Left lobe of liver (tissue), 2 donors: ENCODE measurements around the gene EPHA6. TPM values are rescaled to one million over a fixed set of nuclear protein-coding genes. Genes with fewer than 3 reads are reported as not detected.
"Not testable (repeated sequence)": the region's sequence is repeated elsewhere in the genome, so short reads cannot be mapped to it uniquely, and the experiment has no call there.

Experiments used
- ATAC-seq: fragments of 200-7000 bp; cut with Tn5 transposase; one replicate; pipeline ENCODE4 v1.9.1; 2020; ENCODE audit warnings: mild to moderate bottlenecking, moderate library complexity
- DNase-seq: peaks from one replicate; pipeline ENCODE4 v3.0.0-alpha.2; 2020; ENCODE audit warnings: low spot score
- total RNA-seq: library from RNA; stranded (reverse); gene quantifications from one replicate; pipeline ENCODE4 v1.2.1, GENCODE V29; 2021
- donor health status: DM: no; HTN: no; CAD: no; lungs with moderate emphysema.
- donor health status: DM: no; HTN: yes; CAD: no.

The EPHA6 gene
- total RNA-seq, 1 donor from 2014 or later, result not detected

DNA sequence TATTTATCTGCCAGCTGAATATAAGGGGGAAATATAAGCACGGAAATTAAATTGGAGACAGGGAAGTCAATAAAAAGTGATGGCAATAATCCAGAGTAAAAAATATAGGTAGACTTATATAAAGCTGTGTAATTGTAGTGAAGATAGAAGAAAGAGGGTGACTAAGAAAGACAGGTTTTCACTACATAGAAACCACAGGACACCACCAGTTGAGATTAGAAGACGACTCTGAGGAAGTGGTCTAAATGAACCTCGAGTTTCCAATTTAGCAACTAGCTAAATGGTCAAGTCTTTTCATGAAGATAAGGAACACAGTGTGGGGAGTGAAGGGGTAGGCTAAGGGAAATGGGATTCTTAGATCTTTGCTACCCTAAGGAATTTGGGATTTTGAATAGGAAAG, 761.3 kb downstream of the EPHA6 start:
- ATAC-seq, result no peak

DNA sequence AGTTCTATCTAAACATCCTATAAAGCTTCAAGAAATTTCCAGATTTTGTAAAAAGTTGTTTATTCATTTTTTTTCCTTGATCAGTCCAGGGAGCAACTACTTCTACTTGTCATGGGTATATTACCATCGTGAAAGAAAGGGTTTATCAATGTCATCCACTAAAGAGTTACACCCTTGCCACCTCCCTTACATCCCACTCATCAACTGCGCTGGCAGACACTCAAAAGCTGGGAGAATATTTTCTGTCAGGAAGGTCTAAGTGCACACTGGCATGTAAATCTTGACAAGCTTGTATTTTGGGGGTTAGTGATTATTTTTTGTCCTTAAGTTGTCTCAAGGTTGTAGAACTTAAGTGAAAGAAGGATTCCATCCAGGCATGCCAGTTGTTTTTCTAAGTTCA, 761.8 kb downstream of the EPHA6 start:
- DNase-seq (no peak), ATAC-seq (no peak)

More for the DNA sequence above, 761.3 kb downstream of the EPHA6 start:
- no peak for DNase-seq

GRCh38 chr3:97579365-97579764, 765.0 kb downstream of the EPHA6 start:
- no peak for ATAC-seq
- DNase-seq, result no peak

- ATAC-seq (no peak), DNase-seq (no peak)
Observed at GRCh38 chr3:97610626-97611025, 796.2 kb downstream of the EPHA6 start.

DNA sequence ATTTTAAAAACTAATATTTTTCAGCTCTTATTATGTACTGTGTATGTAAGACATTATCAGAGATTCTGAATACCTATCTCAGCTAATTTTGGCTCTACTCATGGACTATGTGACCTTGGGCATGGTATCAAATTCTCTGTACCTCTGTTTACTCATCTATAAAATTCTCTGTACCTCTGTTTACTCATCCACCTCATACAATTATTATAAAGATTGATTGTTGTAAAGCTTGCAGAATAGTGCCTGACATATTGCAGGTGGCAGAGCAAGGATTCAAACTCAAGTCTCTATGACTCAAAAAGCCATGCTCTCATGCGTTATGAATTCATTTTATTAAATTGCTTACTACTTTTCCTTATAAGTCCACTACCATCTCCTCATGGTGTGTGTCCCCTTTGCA, 798.2 kb downstream of the EPHA6 start:
- no peak for ATAC-seq

GRCh38 chr3:97613139-97613538, 798.7 kb downstream of the EPHA6 start:
- DNase-seq (no peak), ATAC-seq (no peak)

More for the DNA sequence above, 798.2 kb downstream of the EPHA6 start:
- no peak for DNase-seq

- not testable (repeated sequence) for DNase-seq, ATAC-seq
Observed at GRCh38 chr3:97620514-97620913, 806.1 kb downstream of the EPHA6 start.

DNA sequence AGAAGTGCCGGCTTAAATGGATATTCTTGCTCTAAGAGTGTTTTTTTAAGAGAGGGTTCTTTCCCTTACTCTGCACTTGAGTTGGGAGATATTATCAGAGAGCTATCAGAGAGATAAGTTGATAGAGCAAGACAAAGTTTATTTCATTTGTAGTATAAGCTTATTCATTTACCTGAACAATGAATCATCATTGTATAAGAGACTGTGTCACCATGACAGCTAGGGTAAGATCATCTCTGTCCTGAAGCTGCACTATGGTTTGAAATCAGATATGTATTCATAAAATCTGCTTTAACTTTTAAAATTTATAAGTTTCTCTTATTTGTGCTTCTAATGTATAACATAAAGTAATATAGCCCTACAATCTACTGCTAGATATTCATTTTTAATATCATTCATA, 822.1 kb downstream of the EPHA6 start:
- no peak for DNase-seq

DNA sequence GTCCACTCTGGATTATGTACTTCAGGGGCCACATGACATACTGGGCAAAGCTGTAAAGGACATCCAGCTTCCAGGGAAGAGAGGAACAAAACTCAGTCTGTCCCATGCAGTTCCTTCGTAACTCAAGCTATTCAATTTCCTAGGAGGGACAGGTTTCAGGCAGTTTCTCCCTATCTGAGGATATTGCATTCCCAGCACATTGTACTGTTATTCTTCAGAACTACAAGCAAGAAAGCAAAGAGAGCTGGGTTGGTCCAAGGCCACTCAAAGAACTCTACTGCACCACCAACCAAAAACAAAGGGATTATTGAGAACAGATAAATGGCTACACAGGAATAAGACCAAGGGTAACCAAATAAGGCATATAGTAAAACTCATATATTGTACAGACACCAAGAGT, 832.5 kb downstream of the EPHA6 start:
- ATAC-seq, result no peak
- no peak for DNase-seq

More for the DNA sequence above, 822.1 kb downstream of the EPHA6 start:
- no peak for ATAC-seq

- no peak for DNase-seq
- no peak for ATAC-seq
Observed at GRCh38 chr3:97647441-97647982, 833.1 kb downstream of the EPHA6 start.

DNA sequence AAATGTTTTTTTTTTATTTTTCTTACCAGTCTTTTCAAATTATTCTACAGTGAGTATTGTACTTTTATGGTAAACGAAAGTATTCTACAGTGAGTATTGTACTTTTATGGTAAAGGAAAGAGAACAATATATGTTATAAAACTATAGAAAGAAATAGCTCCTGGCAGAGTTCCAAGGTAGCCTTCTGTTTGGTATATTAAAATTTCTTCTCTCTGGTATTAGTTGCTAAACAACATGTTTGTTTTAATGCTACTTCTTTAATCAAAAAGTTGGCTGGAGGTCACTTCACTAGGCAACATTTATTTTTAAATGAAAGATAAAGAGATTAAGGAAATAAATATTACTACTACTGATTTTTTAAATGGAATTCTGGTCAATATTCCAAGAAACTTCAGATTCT, 841.6 kb downstream of the EPHA6 start:
- ATAC-seq, result no peak
- DNase-seq, result no peak

GRCh38 chr3:97656638-97657037, 842.2 kb downstream of the EPHA6 start:
- ATAC-seq, result no peak

GRCh38 chr3:97658668-97659285, 844.4 kb downstream of the EPHA6 start:
- ATAC-seq, result peak; percentile 62
- DNase-seq, result no peak

More at GRCh38 chr3:97656638-97657037, 842.2 kb downstream of the EPHA6 start:
- no peak for DNase-seq

DNA sequence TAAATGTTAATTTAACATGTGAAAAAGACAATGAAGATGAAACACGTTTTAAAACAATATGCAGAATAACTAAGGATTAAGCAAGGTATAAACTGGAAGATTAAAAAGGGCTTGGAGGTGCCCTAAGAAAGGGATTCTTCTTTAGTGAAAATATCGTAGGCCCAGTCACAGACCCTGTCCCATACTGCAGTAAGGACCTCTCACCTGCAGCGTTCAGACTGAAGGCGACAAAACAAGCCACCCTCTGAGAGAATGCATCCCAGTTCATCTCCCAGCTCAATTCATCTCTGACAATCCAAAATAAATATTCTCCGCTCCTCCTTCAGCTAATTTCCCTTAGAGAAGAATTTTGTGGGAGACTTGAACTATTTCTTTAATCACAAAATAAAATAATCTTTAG, 847.9 kb downstream of the EPHA6 start:
- ATAC-seq (no peak), DNase-seq (no peak)

DNA sequence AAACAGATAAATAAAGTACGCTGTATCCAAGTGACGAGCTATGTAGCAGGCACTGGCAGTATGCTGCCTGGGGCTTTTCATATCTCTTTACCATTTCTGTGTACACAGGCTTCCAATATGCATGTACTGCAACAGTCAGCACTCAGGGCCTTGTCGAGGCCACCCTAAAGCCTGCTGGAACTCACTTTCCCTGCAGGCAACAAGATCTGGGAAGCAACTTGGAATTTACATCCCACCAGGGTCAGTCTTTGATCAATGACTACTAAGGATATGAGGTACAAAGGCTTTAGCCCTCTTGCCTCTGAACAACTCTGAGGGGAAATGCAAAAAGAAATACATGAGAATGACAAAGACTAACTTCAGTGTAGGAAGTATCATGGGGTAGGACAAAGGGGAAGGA, 848.4 kb downstream of the EPHA6 start:
- no peak for ATAC-seq

GRCh38 chr3:97665896-97666295, 851.5 kb downstream of the EPHA6 start:
- ATAC-seq, result no peak
- no peak for DNase-seq

More for the DNA sequence above, 848.4 kb downstream of the EPHA6 start:
- DNase-seq, result no peak

DNA sequence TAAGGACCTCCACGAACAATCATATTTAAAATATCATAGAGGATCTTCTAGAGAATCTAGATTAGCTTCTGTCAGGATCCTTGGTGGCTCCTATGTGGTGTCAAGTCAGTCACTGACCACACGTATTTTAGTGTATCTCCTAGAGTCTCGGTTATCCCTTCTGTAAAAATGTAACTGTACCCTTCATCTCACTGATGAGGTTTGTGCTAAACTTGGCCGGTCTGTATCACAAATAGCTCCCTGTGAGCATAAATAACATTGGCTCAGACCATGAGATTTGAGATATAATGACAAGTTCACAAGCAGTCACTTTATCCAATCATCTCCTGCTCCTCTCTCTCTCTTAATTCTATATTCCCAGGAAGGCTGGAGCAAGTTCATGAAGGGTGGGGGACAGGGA, 856.6 kb downstream of the EPHA6 start:
- no peak for DNase-seq
- no peak for ATAC-seq

DNA sequence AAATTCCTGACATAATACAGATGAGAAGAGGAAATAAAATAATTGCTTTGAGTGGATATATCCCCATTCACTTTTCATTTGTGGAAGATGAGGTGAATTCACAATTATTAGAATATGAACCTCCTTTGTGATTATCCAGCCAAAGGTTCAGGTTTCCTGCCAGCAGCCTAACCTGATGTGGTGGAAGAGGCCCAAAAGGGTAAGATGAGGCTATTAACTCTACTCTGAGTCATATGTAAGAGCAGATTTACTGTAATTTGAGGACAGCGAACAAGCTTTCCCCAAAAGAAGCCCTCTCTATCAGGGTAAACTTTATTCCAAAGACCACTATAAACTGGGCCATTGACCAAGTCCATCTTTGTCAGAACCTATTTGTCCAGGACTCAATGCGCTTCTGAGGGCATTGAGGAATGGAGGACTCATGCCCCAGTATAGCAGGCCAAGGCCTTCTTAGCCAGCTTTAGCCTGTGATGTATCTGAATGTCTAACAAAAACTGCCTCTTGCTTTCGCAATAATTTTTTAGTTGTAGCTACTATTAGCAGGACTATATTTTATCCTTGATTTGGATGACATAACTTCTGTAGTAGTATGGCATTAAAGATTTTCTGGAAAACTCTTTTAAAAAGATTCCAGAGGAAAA, 859.1 kb downstream of the EPHA6 start:
- ATAC-seq (no peak), DNase-seq (no peak)

DNA sequence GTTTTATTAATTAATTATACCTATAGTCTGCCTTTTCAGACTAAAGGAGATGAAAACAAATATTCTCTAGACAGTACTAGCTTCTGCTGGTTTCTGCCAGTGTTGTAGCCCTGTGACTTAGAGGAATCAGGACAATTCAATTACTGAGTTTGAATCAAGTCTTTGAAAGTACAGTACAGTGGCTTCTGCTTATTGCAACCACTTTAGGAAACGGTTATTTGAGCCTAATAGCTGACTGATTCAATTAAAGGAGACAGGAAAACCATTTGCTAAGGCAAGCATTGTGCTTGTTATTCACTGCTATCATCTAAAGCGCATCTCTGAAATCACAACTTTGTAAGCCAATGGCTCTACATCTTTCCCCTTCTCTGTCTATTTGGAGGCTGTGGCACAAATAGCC, 860.1 kb downstream of the EPHA6 start:
- no peak for DNase-seq
- ATAC-seq, result no peak

DNA sequence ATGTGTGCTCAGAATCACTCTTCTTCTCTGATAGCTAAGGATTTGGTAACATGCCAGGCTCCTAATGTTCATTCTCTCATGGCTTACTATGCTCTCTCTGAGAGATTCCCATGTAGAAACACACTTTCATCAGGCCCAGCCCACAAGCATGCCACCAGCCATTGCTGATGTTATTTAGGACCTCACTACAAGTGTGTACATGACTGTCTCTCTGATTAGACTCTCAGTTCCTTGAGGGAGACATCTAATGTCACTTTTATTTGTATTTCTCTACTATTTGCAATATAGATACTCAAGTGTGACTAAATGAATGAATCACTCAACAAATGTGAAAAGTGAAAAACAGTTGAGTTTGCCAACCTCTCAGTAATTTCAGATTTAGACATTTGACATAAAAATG, 865.8 kb downstream of the EPHA6 start:
- DNase-seq (no peak), ATAC-seq (no peak)

- no peak for DNase-seq
- ATAC-seq, result no peak
Observed at GRCh38 chr3:97680696-97681095, 866.3 kb downstream of the EPHA6 start.

DNA sequence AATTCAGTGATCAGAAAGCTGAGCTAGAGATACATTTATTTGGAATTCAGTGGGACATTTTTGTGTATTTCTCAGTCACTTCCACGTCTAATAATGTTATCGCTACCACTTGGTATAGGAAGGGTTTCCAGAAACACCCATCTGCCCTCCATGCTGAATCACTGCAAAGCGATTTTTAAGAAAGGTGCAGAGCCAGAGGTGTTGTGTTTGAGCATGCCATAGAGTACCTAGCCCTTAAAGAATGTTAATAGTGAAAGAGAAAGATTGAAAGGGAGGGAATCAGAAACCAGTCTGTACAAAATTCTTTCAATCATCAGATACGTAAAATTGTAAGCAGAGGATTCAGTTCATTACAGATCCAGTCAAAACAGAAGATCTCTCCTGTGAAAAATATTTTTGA, 870.1 kb downstream of the EPHA6 start:
- DNase-seq (no peak), ATAC-seq (no peak)
